ENCODE results near the gene CCR5. TPM values are rescaled to one million over a fixed set of nuclear protein-coding genes. Genes with fewer than 3 reads are reported as not detected.
"Not testable (repeated sequence)": the region's sequence is repeated elsewhere in the genome, so short reads cannot be mapped to it uniquely, and the experiment has no call there.

CCR5 gene
- total and polyA plus RNA-seq, 9 of the 15 experiments (the other 6 are each of a cell fraction or from before 2014, with no cell fraction given) = not detected

- ATAC-seq (no peak), FAIRE-seq (no peak), DNase-seq (ENCODE audit: extremely low read depth in 1 of 4, low spot score in 3 of 4) (no peak)
- H2AFZ ChIP-seq (ENCODE audit: low read depth, low read length) = no peak overlapping the region
- intact Hi-C loops (cut with micrococcal nuclease) = no loop called here
- no TSS peak for BruUV-seq (replicated peaks)
- ChIA-PET CTCF (ENCODE audit: low intra/inter-chr PET ratio) (no interaction called here), POLR2A (no interaction called here)
- no peaks in the 10 kb centered on the region for H4K20me1 ChIP-seq (replicated peaks; ENCODE audit: control insufficient read depth, insufficient read depth, low read length)
- no peak overlapping the region for H3K9ac ChIP-seq (ENCODE audit: insufficient read depth in 1 of 2, low read depth in 2 of 2, low read length in 2 of 2)
- H3K27me3 ChIP-seq (ENCODE audit: control insufficient read depth in 2 of 2, insufficient read depth in 2 of 2, low read length in 2 of 2) = no peaks in the 10 kb centered on the region
- no peaks in the 10 kb centered on the region for H3K9me3 ChIP-seq (replicated peaks; ENCODE audit: control insufficient read depth, insufficient read depth, low read depth, low read length)
- TF ChIP-seq STAT5A (IDR thresholded peaks at IDR 0.05; ENCODE audit: borderline replicate concordance, low read length) = no peak
- TF ChIP-seq ZC3H4 (CRISPR knock-in tag; IDR thresholded peaks at IDR 0.05; ENCODE audit: borderline replicate concordance) = no peak
- TF ChIP-seq SMAD1 (IDR thresholded peaks at IDR 0.05; ENCODE audit: low read depth, low read length, partially characterized antibody) = no peak
- 8% methylated on average over 1 of the region's 1 CpG for WGBS (ENCODE audit: insufficient coverage, low coverage, missing lambda C conversion rate)
- no peaks in the 10 kb centered on the region for H3K9me1 ChIP-seq (ENCODE audit: control insufficient read depth, insufficient read depth, low read length)
- H3K4me2 ChIP-seq (ENCODE audit: insufficient read depth, low read length) = no peak overlapping the region
- no peak overlapping the region for H3K27ac ChIP-seq (ENCODE audit: extremely low read depth, low read depth, low read length)
- H3K36me3 ChIP-seq (ENCODE audit: control insufficient read depth, insufficient read depth, low read length) = no peaks in the 10 kb centered on the region
- no peaks in the 10 kb centered on the region for H3K79me2 ChIP-seq (ENCODE audit: control insufficient read depth, insufficient read depth, low read length)
- in situ Hi-C loops (cut with MboI) = no loop called here
- H3K4me1 ChIP-seq (replicated peaks in 1 of 2; ENCODE audit: control insufficient read depth in 2 of 2, insufficient read depth in 2 of 2, low read length in 2 of 2) = no peaks in the 10 kb centered on the region
- H3K4me3 ChIP-seq = no peak overlapping the region
Measured at GRCh38 chr3:46325645-46326300, 45.0 kb upstream of the CCR5 start.

- in situ Hi-C loops (cut with MboI); ATAC-seq; H3K9me3 ChIP-seq (replicated peaks; ENCODE audit: control insufficient read depth, insufficient read depth, low read depth, low read length); H3K27me3 ChIP-seq (ENCODE audit: control insufficient read depth in 2 of 2, insufficient read depth in 2 of 2, low read length in 2 of 2); H3K4me1 ChIP-seq (replicated peaks in 1 of 2; ENCODE audit: control insufficient read depth in 2 of 2, insufficient read depth in 2 of 2, low read length in 2 of 2); H3K9me1 ChIP-seq (ENCODE audit: control insufficient read depth, insufficient read depth, low read length); H3K79me2 ChIP-seq (ENCODE audit: control insufficient read depth, insufficient read depth, low read length); POLR2A ChIA-PET; CTCF ChIA-PET (ENCODE audit: low intra/inter-chr PET ratio); BruUV-seq (replicated peaks); H3K9ac ChIP-seq (ENCODE audit: insufficient read depth in 1 of 2, low read depth in 2 of 2, low read length in 2 of 2); H3K36me3 ChIP-seq (ENCODE audit: control insufficient read depth, insufficient read depth, low read length); intact Hi-C loops (cut with micrococcal nuclease); H3K4me2 ChIP-seq (ENCODE audit: insufficient read depth, low read length); H3K27ac ChIP-seq (ENCODE audit: extremely low read depth, low read depth, low read length); H4K20me1 ChIP-seq (replicated peaks; ENCODE audit: control insufficient read depth, insufficient read depth, low read length); H3K4me3 ChIP-seq; DNase-seq (ENCODE audit: extremely low read depth in 1 of 4, low spot score in 3 of 4); H2AFZ ChIP-seq (ENCODE audit: low read depth, low read length); FAIRE-seq: not testable (repeated sequence)
- 3% methylated on average over 3 of the region's 3 CpGs for WGBS (ENCODE audit: insufficient coverage, low coverage, missing lambda C conversion rate)
Measured at GRCh38 chr3:46330676-46331075, 40.1 kb upstream of the CCR5 start.

All from K562 (cell line).